Measurements from ENCODE around the gene ZNF668. TPM values are rescaled to one million over a fixed set of nuclear protein-coding genes. Genes with fewer than 3 reads are reported as not detected.
A peak's percentile ranks its signal among the peaks of the same experiment; 100 is the strongest.

The ZNF668 gene
- polyA plus RNA-seq, 1 donor from 2014 or later: 10.6 TPM

DNA sequence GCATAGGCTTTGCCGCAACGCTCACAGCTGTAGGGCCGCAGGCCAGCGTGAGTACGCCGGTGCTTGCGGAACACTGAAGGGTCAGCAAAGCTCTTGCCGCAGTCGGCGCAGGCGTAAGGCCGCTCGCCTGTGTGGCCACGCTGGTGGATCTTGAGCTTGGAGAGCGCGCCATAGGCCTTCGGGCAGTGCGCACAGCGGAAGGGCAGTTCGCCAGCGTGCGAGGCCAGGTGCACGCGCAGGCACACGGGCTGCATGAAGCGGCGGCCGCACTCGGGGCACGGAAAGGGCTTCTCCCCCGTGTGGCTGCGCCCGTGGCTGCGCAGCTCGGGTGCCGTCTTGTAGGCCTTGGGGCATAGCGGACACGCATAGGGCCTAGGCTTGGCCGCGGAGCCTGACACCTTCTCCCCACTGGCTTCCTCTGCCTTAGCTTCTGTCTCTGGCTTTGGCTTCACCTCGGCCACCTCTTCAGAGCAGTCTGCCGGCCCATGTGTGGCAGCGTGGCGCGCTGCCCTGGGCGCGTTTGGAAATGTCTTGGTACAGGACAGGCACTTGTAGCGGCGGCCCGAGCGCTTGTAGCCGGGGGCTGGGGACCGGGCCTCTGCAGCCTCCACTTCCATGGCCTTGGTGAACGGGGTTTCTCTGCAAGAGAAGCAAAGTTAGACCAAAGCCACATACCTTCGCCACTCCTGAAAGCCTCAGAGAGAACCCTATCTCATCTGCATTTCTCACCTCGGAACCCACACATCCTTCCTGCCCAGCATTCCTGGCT, 10.0 kb downstream of the ZNF668 start:
- Mint-ChIP-seq H3K4me3 (peak overlapping the region in 2 of 4 donors; percentile 22 to 41), H3K27me3 (no peaks in the 10 kb centered on the region), H3K27ac (peak overlapping the region in 2 of 3 donors; percentile 5 to 88), H3K9me3 (no peaks in the 10 kb centered on the region), H3K36me3 (peaks cover 11% of the 10 kb centered on the region), H3K4me1 (peaks cover 0 to 5% (median 0%) of the 10 kb centered on the region in 3 donors)

- H3K36me3 Mint-ChIP-seq: peaks cover 11% of the 10 kb centered on the region
- no peaks in the 10 kb centered on the region for H3K27me3 Mint-ChIP-seq
- no peaks in the 10 kb centered on the region for H3K9me3 Mint-ChIP-seq
- H3K4me1 Mint-ChIP-seq: peaks cover 0 to 5% (median 0%) of the 10 kb centered on the region in 3 donors
- peak overlapping the region in 1 of 4 donors; percentile 41 for H3K4me3 Mint-ChIP-seq
- peak overlapping the region in 2 of 3 donors; percentile 5 to 88 for H3K27ac Mint-ChIP-seq
These were observed 10.6 kb downstream of the ZNF668 start for GRCh38 chr16:31063495-31063842.

- H3K4me3 Mint-ChIP-seq: no peak overlapping the region
- H3K4me1 Mint-ChIP-seq: peaks cover 0 to 5% (median 0%) of the 10 kb centered on the region in 3 donors
- no peak overlapping the region for H3K27ac Mint-ChIP-seq
These were observed 12.1 kb downstream of the ZNF668 start for GRCh38 chr16:31061813-31062440.

GRCh38 chr16:31061126-31061812, 12.8 kb downstream of the ZNF668 start:
- H3K27ac Mint-ChIP-seq: no peak overlapping the region
- peaks cover 12% of the 10 kb centered on the region for H3K36me3 Mint-ChIP-seq
- no peak overlapping the region for H3K4me3 Mint-ChIP-seq
- H3K9me3 Mint-ChIP-seq: no peaks in the 10 kb centered on the region
- peaks cover 0 to 4% (median 0%) of the 10 kb centered on the region in 3 donors for H3K4me1 Mint-ChIP-seq
- H3K27me3 Mint-ChIP-seq: no peaks in the 10 kb centered on the region

More at GRCh38 chr16:31061813-31062440, 12.1 kb downstream of the ZNF668 start:
- Mint-ChIP-seq H3K9me3 (no peaks in the 10 kb centered on the region), H3K36me3 (peaks cover 12% of the 10 kb centered on the region), H3K27me3 (no peaks in the 10 kb centered on the region)

GRCh38 chr16:31055613-31056012, 18.4 kb downstream of the ZNF668 start:
- Mint-ChIP-seq H3K4me3 (no peak overlapping the region), H3K4me1 (peaks cover 0 to 2% (median 0%) of the 10 kb centered on the region in 3 donors), H3K9me3 (no peaks in the 10 kb centered on the region), H3K27ac (no peak overlapping the region), H3K27me3 (no peaks in the 10 kb centered on the region), H3K36me3 (peaks cover 2% of the 10 kb centered on the region)

DNA sequence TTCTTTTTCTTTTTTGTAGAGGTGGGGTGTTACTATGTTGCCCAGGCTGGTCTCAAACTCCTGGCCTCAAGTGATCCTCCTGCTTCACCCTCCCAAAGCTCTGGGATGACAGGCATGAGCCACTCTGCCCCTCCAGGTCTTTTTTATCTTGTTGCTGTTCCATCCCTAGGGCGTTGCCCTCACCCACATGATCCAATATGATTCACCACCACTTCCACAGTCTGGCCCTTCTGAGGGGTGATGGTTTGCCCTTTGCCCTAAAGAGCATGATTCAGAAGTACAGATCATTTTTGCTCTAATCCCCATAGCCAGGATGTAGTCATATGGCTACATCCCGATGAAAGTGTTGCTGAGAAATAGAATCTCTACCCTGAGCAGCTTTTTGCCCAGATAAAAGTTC, 21.9 kb downstream of the ZNF668 start:
- Mint-ChIP-seq H3K9me3 (no peaks in the 10 kb centered on the region), H3K27ac (no peak overlapping the region), H3K36me3 (no peaks in the 10 kb centered on the region), H3K27me3 (no peaks in the 10 kb centered on the region), H3K4me3 (no peak overlapping the region), H3K4me1 (peaks cover 0 to 4% (median 3%) of the 10 kb centered on the region in 3 donors)

DNA sequence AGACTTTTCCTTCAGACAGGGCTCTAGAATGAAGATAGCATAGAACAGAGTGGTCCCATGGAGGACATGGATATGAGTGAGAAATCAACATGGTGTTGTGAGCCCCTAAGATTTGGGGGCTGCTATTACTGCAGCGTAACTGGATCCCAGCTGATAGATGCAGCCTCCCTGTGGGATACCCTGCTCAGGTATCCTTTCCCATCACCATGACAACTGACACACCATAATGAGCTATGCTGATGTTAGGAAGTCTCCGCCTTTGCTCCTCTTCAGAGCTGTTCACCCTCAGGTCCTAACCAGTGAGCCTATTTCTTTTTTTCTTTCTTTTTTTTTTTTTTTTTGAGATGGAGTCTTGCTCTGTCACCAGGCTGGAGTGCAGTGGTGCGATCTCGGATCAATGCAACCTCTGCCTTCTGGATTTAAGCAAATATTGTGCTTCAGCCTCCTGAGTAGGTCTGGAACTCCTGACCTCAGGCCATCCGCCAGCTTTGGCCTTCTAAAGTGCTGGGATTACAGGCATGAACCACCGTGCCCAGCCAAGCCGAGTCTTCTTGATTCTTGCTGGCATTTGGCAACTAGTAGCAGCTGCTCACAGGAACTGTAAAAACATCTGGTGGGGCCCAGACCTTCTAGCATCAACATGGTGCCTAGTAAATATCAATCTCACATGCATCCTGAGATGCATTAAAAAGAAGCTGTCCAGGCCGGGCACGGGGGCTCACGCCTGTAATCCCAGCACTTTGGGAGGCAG, 23.6 kb downstream of the ZNF668 start:
- Mint-ChIP-seq H3K4me3 (no peak overlapping the region), H3K27me3 (no peaks in the 10 kb centered on the region), H3K9me3 (no peaks in the 10 kb centered on the region), H3K27ac (peak overlapping the region in 1 of 3 donors; percentile 67), H3K4me1 (peaks cover 0 to 6% (median 5%) of the 10 kb centered on the region in 3 donors), H3K36me3 (no peaks in the 10 kb centered on the region)

GRCh38 chr16:31043898-31044481, 30.1 kb downstream of the ZNF668 start:
- Mint-ChIP-seq H3K4me1 (peaks cover 0 to 4% (median 2%) of the 10 kb centered on the region in 3 donors), H3K27me3 (no peaks in the 10 kb centered on the region), H3K27ac (no peak overlapping the region), H3K9me3 (no peaks in the 10 kb centered on the region), H3K4me3 (no peak overlapping the region), H3K36me3 (no peaks in the 10 kb centered on the region)

DNA sequence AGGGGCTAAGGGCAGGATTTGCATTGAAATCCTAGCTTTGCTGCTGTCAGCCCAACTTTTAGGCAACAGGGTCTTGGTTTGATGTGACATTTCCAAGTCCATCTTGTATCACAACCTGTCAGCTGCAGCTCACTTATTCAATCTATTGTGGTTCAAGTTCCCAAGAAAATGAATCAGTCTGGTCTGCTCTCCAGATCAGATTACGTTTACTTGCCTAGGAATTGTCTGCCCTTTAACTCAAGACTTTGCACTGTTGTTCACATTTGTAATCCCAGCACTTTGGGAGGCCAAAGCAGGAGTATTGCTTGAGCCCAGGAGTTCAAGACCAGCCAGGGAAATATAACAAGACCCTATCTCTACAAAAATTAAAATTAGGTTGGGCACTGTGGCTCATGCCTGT, 30.7 kb downstream of the ZNF668 start:
- no peaks in the 10 kb centered on the region for H3K36me3 Mint-ChIP-seq
- H3K9me3 Mint-ChIP-seq: no peaks in the 10 kb centered on the region
- no peak overlapping the region for H3K4me3 Mint-ChIP-seq
- H3K27me3 Mint-ChIP-seq: no peaks in the 10 kb centered on the region
- H3K27ac Mint-ChIP-seq: no peak overlapping the region
- peaks cover 0 to 4% (median 2%) of the 10 kb centered on the region in 3 donors for H3K4me1 Mint-ChIP-seq

DNA sequence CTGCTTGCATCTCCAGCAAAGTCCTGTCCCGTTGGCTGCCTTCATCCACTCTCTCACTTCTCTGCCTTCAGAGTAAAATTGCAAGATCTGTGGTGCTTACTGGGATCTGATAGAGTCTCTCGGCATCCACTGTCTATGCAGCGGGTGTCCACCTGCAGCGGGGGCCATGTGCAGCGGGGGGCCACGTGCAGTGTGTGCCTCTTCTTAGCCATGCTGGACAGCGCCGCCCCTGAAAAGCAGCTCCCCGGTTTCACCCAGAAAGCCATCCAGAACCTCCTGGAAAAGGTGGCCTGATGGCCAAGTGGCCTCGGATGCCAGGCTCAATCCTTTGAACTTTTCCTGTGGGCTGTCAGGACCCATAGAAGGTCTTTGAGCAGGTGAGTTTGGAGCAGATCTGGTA, 31.2 kb downstream of the ZNF668 start:
- Mint-ChIP-seq H3K36me3 (no peaks in the 10 kb centered on the region), H3K9me3 (no peaks in the 10 kb centered on the region), H3K4me3 (no peak overlapping the region), H3K27ac (no peak overlapping the region), H3K27me3 (no peaks in the 10 kb centered on the region), H3K4me1 (peaks cover 0 to 4% (median 2%) of the 10 kb centered on the region in 3 donors)

GRCh38 chr16:31038993-31039392, 35.0 kb downstream of the ZNF668 start:
- Mint-ChIP-seq H3K4me3 (no peak overlapping the region), H3K27me3 (no peaks in the 10 kb centered on the region), H3K9me3 (no peaks in the 10 kb centered on the region), H3K27ac (peak overlapping the region in 1 of 3 donors; percentile 60), H3K36me3 (peaks cover 6% of the 10 kb centered on the region), H3K4me1 (peaks cover 4 to 8% (median 6%) of the 10 kb centered on the region in 3 donors)

- no peaks in the 10 kb centered on the region for H3K9me3 Mint-ChIP-seq
- H3K27me3 Mint-ChIP-seq: no peaks in the 10 kb centered on the region
- H3K27ac Mint-ChIP-seq: peak overlapping the region in 1 of 3 donors; percentile 43
- peaks cover 10 to 15% (median 10%) of the 10 kb centered on the region in 3 donors for H3K4me1 Mint-ChIP-seq
- peak overlapping the region in 1 of 4 donors; percentile 29 for H3K4me3 Mint-ChIP-seq
- peaks cover 8% of the 10 kb centered on the region for H3K36me3 Mint-ChIP-seq
These were observed 37.3 kb downstream of the ZNF668 start for GRCh38 chr16:31036691-31037090.

DNA sequence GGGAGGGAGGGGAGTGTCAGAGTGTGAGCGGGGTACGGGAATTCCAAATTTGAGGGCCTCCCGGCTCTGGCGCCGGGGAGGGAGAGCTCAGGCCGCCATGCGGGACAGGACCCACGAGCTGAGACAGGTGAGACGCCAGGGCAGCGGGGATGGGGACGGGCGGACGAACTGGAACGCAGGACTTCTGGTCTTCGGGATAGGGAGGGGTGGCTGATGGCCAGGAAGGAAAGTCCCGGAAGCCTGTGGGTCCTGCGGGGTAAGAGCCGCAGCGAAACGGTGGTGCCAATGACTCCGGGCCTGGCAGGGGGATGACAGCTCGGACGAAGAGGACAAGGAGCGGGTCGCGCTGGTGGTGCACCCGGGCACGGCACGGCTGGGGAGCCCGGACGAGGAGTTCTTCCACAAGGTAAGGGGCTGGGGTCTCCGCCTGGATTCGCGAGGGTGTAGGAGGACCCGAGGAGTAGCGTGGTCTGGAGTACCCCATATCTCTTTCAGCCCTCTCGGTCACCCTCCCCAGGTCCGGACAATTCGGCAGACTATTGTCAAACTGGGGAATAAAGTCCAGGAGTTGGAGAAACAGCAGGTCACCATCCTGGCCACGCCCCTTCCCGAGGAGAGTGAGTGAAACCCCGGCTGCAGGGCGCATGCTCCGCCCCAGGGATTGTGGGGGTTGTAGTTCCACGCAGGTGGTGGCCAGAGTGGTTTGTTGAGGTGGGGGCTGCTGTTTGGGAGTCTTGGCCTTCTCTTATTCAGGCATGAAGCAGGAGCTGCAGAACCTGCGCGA, 40.1 kb downstream of the ZNF668 start:
- no peaks in the 10 kb centered on the region for H3K9me3 Mint-ChIP-seq
- peak overlapping the region; percentile 90 to 99 (median 99) for H3K27ac Mint-ChIP-seq
- H3K27me3 Mint-ChIP-seq: no peaks in the 10 kb centered on the region
- H3K36me3 Mint-ChIP-seq: peaks cover 8% of the 10 kb centered on the region
- H3K4me3 Mint-ChIP-seq: peak overlapping the region; percentile 88 to 100 (median 96)
- peaks cover 10 to 15% (median 10%) of the 10 kb centered on the region in 3 donors for H3K4me1 Mint-ChIP-seq
